HepG2 (cell line): ENCODE results near the gene CLDN7. TPM values are rescaled to one million over a fixed set of nuclear protein-coding genes. Genes with fewer than 3 reads are reported as not detected.

Experiments used
- ETV5 ChIP-seq: IDR thresholded peaks from 2 replicates; pipeline ENCODE4 v1.6.1; 2018; ENCODE audit warnings: missing biosample characterization, missing genetic modification reagents, inconsistent platforms, borderline replicate concordance
- FOXC1 ChIP-seq: sonication (generic); formaldehyde crosslinking; IDR thresholded peaks from 2 replicates; pipeline ENCODE4 v1.8.0; 2022; ENCODE audit warnings: mild to moderate bottlenecking, missing genetic modification reagents, borderline replicate concordance
- HHEX ChIP-seq: IDR thresholded peaks from 2 replicates; pipeline ENCODE4 v1.6.1; 2016; ENCODE audit warnings: control low read depth
- HMGXB4 ChIP-seq, 2 experiments: sonication (generic) in 1 of 2; formaldehyde crosslinking in 1 of 2; IDR thresholded peaks; 2 replicates each; pipeline versions ENCODE4 v1.4.0 to v1.6.1; 2018 to 2020; ENCODE audit warnings: missing genetic modification reagents in 2 of 2, borderline replicate concordance in 1 of 2, low read depth in 1 of 2, mild to moderate bottlenecking in 1 of 2, missing biosample characterization in 1 of 2
- HOXA3 ChIP-seq: sonication (generic); formaldehyde crosslinking; IDR thresholded peaks from 2 replicates; pipeline ENCODE4 v1.5.0; 2020; ENCODE audit warnings: missing genetic modification reagents
- KLF16 ChIP-seq, 2 experiments: sonication (generic) in 1 of 2; formaldehyde crosslinking in 1 of 2; IDR thresholded peaks; 2 replicates each; pipeline versions ENCODE4 v1.6.1 to v1.8.0; 2016 to 2023; ENCODE audit warnings: missing genetic modification reagents in 2 of 2, missing compliant biosample characterization in 1 of 2
- MED1 ChIP-seq: sonication (generic); formaldehyde crosslinking; IDR thresholded peaks from 2 replicates; pipeline ENCODE4 v1.4.0; 2020; ENCODE audit warnings: missing genetic modification reagents
- MXI1 ChIP-seq: IDR thresholded peaks from 3 replicates; pipeline ENCODE4 v1.6.1; 2012; ENCODE audit warnings: low read depth, low read length, inconsistent platforms, borderline replicate concordance
- SMAD1 ChIP-seq: sonication (generic); formaldehyde crosslinking; IDR thresholded peaks from 2 replicates; pipeline ENCODE4 v1.4.0; 2020; ENCODE audit warnings: missing genetic modification reagents, low read depth, mild to moderate bottlenecking, borderline replicate concordance
- SRSF9 ChIP-seq: fragments of 200-400 bp; formaldehyde crosslinking; IDR thresholded peaks from 2 replicates; pipeline ENCODE4 v1.6.1; 2018; ENCODE audit warnings: borderline replicate concordance, mild to moderate bottlenecking, low read depth, low read length; ENCODE audit not compliant: insufficient read depth, poor library complexity, severe bottlenecking
- SRY ChIP-seq: sonication (generic); formaldehyde crosslinking; IDR thresholded peaks from 2 replicates; pipeline ENCODE4 v1.8.0; 2022; ENCODE audit warnings: mild to moderate bottlenecking, missing genetic modification reagents
- ZNF30 ChIP-seq: sonication (generic); formaldehyde crosslinking; IDR thresholded peaks from 2 replicates; pipeline ENCODE4 v1.5.0; 2020; ENCODE audit warnings: mild to moderate bottlenecking, missing genetic modification reagents
- ZNF431 ChIP-seq: sonication (generic); formaldehyde crosslinking; IDR thresholded peaks from 2 replicates; pipeline ENCODE4 v1.9.0; 2022; ENCODE audit warnings: missing genetic modification reagents, low read depth, mild to moderate bottlenecking, borderline replicate concordance
- ZNF564 ChIP-seq: sonication (generic); formaldehyde crosslinking; IDR thresholded peaks from 2 replicates; pipeline ENCODE4 v1.8.1; 2023; ENCODE audit warnings: mild to moderate bottlenecking, missing genetic modification reagents
- ZNF740 ChIP-seq: sonication (generic); formaldehyde crosslinking; IDR thresholded peaks from 2 replicates; pipeline ENCODE4 v1.4.0; 2020; ENCODE audit warnings: missing genetic modification reagents
- ZNF841 ChIP-seq: sonication (generic); formaldehyde crosslinking; IDR thresholded peaks from 2 replicates; pipeline ENCODE4 v1.8.1; 2023; ENCODE audit warnings: missing genetic modification reagents, borderline replicate concordance
- polyA plus RNA-seq, 8 experiments: library from polyadenylated mRNA; depleted of rRNA in 3 of 8; stranded (reverse) in 7 of 8; unstranded in 1 of 8; fragments of >200 nt; fragmentation: Illumina TruSeq in 4 of 8; extraction: Trizol in 4 of 8; gene quantifications; 2 replicates each; pipeline versions ENCODE4 v1.2.1 to v1.2.3, GENCODE V29; 2011 to 2016; ENCODE audit warnings: low read depth in 4 of 8, missing spikeins in 1 of 8, mixed read lengths in 1 of 8; ENCODE audit not compliant: insufficient read depth in 1 of 8
- total RNA-seq, 5 experiments: library from RNA; depleted of rRNA; stranded (reverse); fragments of >200 nt; fragmentation: Illumina TruSeq; extraction: Trizol; gene quantifications; 2 replicates each; pipeline ENCODE4 v1.2.3, GENCODE V29; 2016; ENCODE audit warnings: low read depth in 1 of 5
- TF ChIP-seq, protein P1 (sequence below), 2 experiments: sonication (generic) in 1 of 2; formaldehyde crosslinking in 1 of 2; IDR thresholded peaks; 2 replicates each; pipeline versions ENCODE4 v1.4.0 to v1.6.1; 2016 to 2020; ENCODE audit warnings: borderline replicate concordance in 1 of 2, low read depth in 1 of 2, mild to moderate bottlenecking in 1 of 2, missing genetic modification reagents in 1 of 2
- TF ChIP-seq, protein P2 (sequence below): sonication (generic); formaldehyde crosslinking; IDR thresholded peaks from 2 replicates; pipeline ENCODE4 v1.5.0; 2020; ENCODE audit warnings: mild to moderate bottlenecking, missing genetic modification reagents, borderline replicate concordance

CLDN7 gene
- total and polyA plus RNA-seq, 2 of the 13 experiments (the other 11 are each of a cell fraction or from before 2014, with no cell fraction given) = not detected

DNA sequence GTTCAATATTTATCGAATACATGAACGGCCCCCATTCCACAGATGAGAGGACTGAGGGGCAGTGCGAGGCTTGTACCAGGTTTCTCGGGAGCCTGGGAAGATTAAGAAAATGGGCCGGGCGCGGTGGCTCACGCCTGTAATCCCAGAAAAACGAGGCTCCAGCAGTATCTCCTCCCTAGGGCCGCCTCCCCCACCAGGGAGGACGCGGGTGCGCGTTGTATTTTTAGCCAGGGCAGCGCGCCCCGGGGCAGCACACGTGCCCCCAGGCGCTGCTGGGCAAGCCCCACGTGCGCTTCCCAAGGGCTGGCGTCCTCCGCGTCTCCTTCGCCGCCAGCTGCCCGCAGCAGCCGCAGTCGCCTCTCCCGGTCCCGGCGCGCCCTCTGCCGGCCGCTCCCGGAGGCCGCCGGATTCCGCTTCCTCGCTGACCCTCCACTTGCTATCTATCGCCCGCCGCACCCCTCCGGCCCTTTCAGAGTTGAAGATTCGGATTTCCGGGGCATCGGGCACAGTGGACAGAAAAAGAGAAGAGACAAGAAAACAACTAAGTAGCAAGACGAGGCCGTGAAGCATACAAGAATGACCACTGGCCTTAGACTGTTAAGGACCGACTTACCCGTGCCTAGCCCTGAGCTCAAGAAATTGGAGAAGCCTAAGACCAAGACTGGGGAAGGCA, 34.0 kb upstream of the CLDN7 start (continued):
- TF ChIP-seq, protein P1, sequence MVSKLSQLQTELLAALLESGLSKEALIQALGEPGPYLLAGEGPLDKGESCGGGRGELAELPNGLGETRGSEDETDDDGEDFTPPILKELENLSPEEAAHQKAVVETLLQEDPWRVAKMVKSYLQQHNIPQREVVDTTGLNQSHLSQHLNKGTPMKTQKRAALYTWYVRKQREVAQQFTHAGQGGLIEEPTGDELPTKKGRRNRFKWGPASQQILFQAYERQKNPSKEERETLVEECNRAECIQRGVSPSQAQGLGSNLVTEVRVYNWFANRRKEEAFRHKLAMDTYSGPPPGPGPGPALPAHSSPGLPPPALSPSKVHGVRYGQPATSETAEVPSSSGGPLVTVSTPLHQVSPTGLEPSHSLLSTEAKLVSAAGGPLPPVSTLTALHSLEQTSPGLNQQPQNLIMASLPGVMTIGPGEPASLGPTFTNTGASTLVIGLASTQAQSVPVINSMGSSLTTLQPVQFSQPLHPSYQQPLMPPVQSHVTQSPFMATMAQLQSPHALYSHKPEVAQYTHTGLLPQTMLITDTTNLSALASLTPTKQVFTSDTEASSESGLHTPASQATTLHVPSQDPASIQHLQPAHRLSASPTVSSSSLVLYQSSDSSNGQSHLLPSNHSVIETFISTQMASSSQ (IDR thresholded peaks at IDR 0.05; ENCODE audit: low read depth) = no peak
- TF ChIP-seq, protein P1 (CRISPR knock-in tag; IDR thresholded peaks at IDR 0.05; ENCODE audit: borderline replicate concordance) = peak; percentile 55; the same call in 1 of the 2 replicates
- TF ChIP-seq MED1 (CRISPR knock-in tag) = peak; percentile 54; the same call in 1 of the 2 replicates
- peak; percentile 70; the same call in 1 of the 2 replicates for TF ChIP-seq ZNF564 (CRISPR knock-in tag)
- TF ChIP-seq, protein P2, sequence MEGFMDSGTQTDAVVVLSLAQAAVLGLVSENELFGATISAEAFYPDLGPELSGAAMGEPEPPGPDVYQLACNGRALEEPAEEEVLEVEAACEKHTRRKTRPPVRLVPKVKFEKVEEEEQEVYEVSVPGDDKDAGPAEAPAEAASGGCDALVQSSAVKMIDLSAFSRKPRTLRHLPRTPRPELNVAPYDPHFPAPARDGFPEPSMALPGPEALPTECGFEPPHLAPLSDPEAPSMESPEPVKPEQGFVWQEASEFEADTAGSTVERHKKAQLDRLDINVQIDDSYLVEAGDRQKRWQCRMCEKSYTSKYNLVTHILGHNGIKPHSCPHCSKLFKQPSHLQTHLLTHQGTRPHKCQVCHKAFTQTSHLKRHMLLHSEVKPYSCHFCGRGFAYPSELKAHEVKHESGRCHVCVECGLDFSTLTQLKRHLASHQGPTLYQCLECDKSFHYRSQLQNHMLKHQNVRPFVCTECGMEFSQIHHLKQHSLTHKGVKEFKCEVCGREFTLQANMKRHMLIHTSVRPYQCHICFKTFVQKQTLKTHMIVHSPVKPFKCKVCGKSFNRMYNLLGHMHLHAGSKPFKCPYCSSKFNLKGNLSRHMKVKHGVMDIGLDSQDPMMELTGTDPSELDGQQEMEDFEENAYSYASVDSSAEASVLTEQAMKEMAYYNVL (CRISPR knock-in tag) = peak; percentile 24; the same call in 1 of the 2 replicates
- TF ChIP-seq SRY (CRISPR knock-in tag) = no peak
- TF ChIP-seq ZNF30 (CRISPR knock-in tag) = no peak
- TF ChIP-seq FOXC1 (CRISPR knock-in tag) = peak; percentile 54; the same call in 1 of the 2 replicates
- TF ChIP-seq SMAD1 (CRISPR knock-in tag) = 0 out of 2 replicates have a peak, but pooled peaks have one; percentile 22
- no peak for TF ChIP-seq ZNF841 (CRISPR knock-in tag)
- no peak for TF ChIP-seq ZNF740 (CRISPR knock-in tag)
- no peak for TF ChIP-seq HHEX (CRISPR knock-in tag)
- peak; percentile 93 for TF ChIP-seq MXI1
- peak; percentile 29; the same call in 1 of the 2 replicates for TF ChIP-seq ETV5 (CRISPR knock-in tag)
- TF ChIP-seq SRSF9 = no peak
- TF ChIP-seq KLF16 (CRISPR knock-in tag; IDR thresholded peaks at IDR 0.05) = peak in 1 of 2 experiments; percentile 80; a peak in 1 of 4 replicates
- TF ChIP-seq HOXA3 (CRISPR knock-in tag) = peak; percentile 77
- TF ChIP-seq HMGXB4 (CRISPR knock-in tag; IDR thresholded peaks at IDR 0.05; ENCODE audit: borderline replicate concordance in 1 of 2, low read depth in 1 of 2) = peak; percentile 78 to 79
- TF ChIP-seq ZNF431 (CRISPR knock-in tag) = no peak
